Upper lobe of left lung (tissue), 6 donors: ENCODE data around the gene TANC2. TPM values are rescaled to one million over a fixed set of nuclear protein-coding genes. Genes with fewer than 3 reads are reported as not detected.
"Not testable (repeated sequence)": the region's sequence is repeated elsewhere in the genome, so short reads cannot be mapped to it uniquely, and the experiment has no call there.

Experiments used
- ATAC-seq, 2 donors: fragments of 200-7000 bp; cut with Tn5 transposase; one replicate each; pipeline ENCODE4 v1.9.1; 2022; ENCODE audit warnings: mild to moderate bottlenecking in 2 of 2, moderate library complexity in 2 of 2; ENCODE audit not compliant: low FRiP score in 2 of 2
- DNase-seq, 2 donors: peaks; one replicate each; pipeline ENCODE4 v3.0.0-alpha.2; 2019 to 2020
- H3K27ac ChIP-seq, 4 donors: fragments of 200-600 bp; sonication (generic); one replicate each; pipeline ENCODE4 v1.5.1; 2016 to 2019
- H3K27me3 ChIP-seq, 4 donors: fragments of 200-600 bp; sonication (generic); one replicate each; pipeline ENCODE4 v1.5.1; 2017 to 2019
- H3K36me3 ChIP-seq, 4 donors: fragments of 200-600 bp; sonication (generic); one replicate each; pipeline ENCODE4 v1.5.1; 2016 to 2019
- H3K4me1 ChIP-seq, 4 donors: fragments of 200-600 bp; sonication (generic); one replicate each; pipeline ENCODE4 v1.5.1; 2018 to 2019
- H3K4me3 ChIP-seq, 4 donors: fragments of 200-600 bp; sonication (generic); one replicate each; pipeline ENCODE4 v1.5.1; 2017 to 2019; ENCODE audit warnings: mild to moderate bottlenecking in 2 of 4, moderate library complexity in 1 of 4
- H3K9me3 ChIP-seq, 4 donors: fragments of 200-600 bp; sonication (generic); one replicate each; pipeline ENCODE4 v1.5.1; 2018 to 2019
- EP300 ChIP-seq, 4 donors: sonication (generic); formaldehyde crosslinking; IDR thresholded peaks; one replicate each; pipeline ENCODE4 v1.5.1; 2017; ENCODE audit warnings: antibody characterized with exemption in 4 of 4, control low read depth in 2 of 4
- POLR2A ChIP-seq, 4 donors: fragments of 450-650 bp; IDR thresholded peaks; one replicate each; pipeline ENCODE4 v1.5.1; 2016 to 2017; ENCODE audit warnings: antibody characterized with exemption in 4 of 4, mild to moderate bottlenecking in 2 of 4
- POLR2AphosphoS5 ChIP-seq, 2 donors: sonication (generic); formaldehyde crosslinking; IDR thresholded peaks; one replicate each; pipeline ENCODE4 v1.5.1; 2017; ENCODE audit warnings: antibody characterized with exemption in 2 of 2
- WGBS, 2 donors: methylation state at CpG; one replicate each; pipeline ENCODE4 v1.1.5; 2017 to 2018; 5-methylcytosine and 5-hydroxymethylcytosine counted together
- total RNA-seq, 6 donors: library from RNA; depleted of rRNA in 4 of 6; stranded (reverse); fragments of >200 nt in 4 of 6; gene quantifications; one replicate each; pipeline versions ENCODE4 v1.1.0 to v1.2.1, GENCODE V29; 2016 to 2021
- TF ChIP-seq, protein P1 (sequence below), 6 experiments: fragments of 450-650 bp in 4 of 6; fragments of 200-600 bp in 2 of 6; sonication (generic) in 2 of 6; IDR thresholded peaks; one replicate each; pipeline ENCODE4 v1.5.1; 2016 to 2019; ENCODE audit warnings: antibody characterized with exemption in 6 of 6
- donor health status: DM: no; HTN: no; CAD: no; lungs with moderate emphysema.
- donor health status: DM: no; HTN: yes; CAD: no; lungs with severe emphysema.

TANC2 gene
- total RNA-seq, 6 donors from 2014 or later, result 64.9 to 134 (median 98.4) TPM

DNA sequence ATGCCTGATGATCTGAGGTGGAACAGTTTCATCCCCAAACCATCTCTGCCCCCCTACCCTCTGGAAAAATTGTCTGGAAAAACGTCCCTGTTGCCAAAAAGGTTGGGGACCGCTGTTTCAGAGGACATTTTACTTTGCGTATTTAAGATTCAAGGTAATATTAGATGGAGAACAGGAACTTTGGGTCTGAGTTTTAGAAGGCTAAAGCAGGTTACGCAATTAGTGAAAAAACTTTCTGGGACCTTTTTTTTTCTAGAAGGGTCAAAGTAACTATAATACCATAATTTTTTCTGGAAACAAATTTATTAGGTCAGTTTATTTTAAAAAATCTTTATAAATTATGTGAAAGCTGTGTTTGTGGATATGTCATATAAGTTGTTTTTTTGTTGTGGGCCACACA is 5.8 kb downstream of the TANC2 start:
- 90 to 92% methylated on average over 4 of the region's 4 CpGs for WGBS, 2 donors
- TF ChIP-seq, protein P1, sequence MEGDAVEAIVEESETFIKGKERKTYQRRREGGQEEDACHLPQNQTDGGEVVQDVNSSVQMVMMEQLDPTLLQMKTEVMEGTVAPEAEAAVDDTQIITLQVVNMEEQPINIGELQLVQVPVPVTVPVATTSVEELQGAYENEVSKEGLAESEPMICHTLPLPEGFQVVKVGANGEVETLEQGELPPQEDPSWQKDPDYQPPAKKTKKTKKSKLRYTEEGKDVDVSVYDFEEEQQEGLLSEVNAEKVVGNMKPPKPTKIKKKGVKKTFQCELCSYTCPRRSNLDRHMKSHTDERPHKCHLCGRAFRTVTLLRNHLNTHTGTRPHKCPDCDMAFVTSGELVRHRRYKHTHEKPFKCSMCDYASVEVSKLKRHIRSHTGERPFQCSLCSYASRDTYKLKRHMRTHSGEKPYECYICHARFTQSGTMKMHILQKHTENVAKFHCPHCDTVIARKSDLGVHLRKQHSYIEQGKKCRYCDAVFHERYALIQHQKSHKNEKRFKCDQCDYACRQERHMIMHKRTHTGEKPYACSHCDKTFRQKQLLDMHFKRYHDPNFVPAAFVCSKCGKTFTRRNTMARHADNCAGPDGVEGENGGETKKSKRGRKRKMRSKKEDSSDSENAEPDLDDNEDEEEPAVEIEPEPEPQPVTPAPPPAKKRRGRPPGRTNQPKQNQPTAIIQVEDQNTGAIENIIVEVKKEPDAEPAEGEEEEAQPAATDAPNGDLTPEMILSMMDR (IDR thresholded peaks at IDR 0.05), result no peak
- no peak for TF ChIP-seq POLR2AphosphoS5 (IDR thresholded peaks at IDR 0.05)
- no peak for TF ChIP-seq POLR2A (IDR thresholded peaks at IDR 0.05)
- TF ChIP-seq EP300 (IDR thresholded peaks at IDR 0.05), result no peak
- ATAC-seq (no peak), DNase-seq (no peak)
- Histone ChIP-seq H3K4me3 (no peak overlapping the region), H3K27me3 (no peaks in the 10 kb centered on the region), H3K36me3 (no peaks in the 10 kb centered on the region), H3K9me3 (peaks cover 0 to 5% (median 2%) of the 10 kb centered on the region in 4 donors), H3K4me1 (peaks cover 11 to 22% (median 17%) of the 10 kb centered on the region in 4 donors), H3K27ac (no peak overlapping the region)

DNA sequence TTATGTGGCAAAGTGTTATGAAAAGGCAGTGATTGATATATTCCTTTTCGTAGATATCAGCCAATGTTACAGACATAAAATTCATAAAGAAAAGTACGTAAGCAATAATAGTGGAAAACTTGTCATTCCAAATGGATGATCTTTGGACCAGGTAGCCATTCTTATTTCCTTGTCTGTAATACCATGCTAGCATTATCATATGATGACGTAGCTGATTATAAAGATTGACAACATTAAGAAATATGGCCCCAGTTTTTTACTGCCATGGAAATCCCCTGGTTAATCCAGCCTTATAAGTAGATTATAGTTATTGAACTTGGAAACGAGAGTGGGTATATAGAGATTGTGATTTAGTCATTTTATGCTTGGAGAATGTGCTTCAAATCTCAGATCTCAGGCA is 8.8 kb downstream of the TANC2 start:
- Histone ChIP-seq H3K4me1 (no peaks in the 10 kb centered on the region), H3K9me3 (peaks cover 0 to 6% (median 2%) of the 10 kb centered on the region in 4 donors), H3K27me3 (no peaks in the 10 kb centered on the region), H3K27ac (no peak overlapping the region), H3K4me3 (no peak overlapping the region), H3K36me3 (no peaks in the 10 kb centered on the region)
- DNase-seq (no peak), ATAC-seq (no peak)
- WGBS, 2 donors, result 86 to 94% methylated on average over 4 of the region's 4 CpGs
- TF ChIP-seq POLR2AphosphoS5 (IDR thresholded peaks at IDR 0.05), result no peak
- no peak for TF ChIP-seq POLR2A (IDR thresholded peaks at IDR 0.05)
- TF ChIP-seq, protein P1 (IDR thresholded peaks at IDR 0.05), result no peak
- TF ChIP-seq EP300 (IDR thresholded peaks at IDR 0.05), result no peak

DNA sequence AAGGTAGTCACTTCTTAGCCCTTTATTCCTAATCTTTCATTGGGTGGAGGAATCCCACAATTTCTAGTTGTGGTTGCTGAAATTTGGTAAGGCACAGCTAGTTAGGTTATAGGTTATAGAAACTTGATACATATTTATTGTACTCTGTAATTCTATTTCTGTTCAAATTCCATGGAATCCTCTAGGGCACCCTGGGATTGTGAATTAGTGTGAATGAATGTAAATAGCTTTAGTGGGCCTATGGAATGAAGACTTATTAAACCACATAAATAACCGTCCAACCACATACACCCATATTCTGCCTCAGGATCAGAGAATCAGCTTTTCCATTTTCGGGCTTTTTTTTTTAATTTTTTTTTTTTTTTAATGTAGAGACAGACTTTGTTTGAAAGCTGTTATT is 9.2 kb downstream of the TANC2 start:
- WGBS, 2 donors, result 94 to 99% methylated on average over 2 of the region's 2 CpGs
- DNase-seq, result no peak

DNA sequence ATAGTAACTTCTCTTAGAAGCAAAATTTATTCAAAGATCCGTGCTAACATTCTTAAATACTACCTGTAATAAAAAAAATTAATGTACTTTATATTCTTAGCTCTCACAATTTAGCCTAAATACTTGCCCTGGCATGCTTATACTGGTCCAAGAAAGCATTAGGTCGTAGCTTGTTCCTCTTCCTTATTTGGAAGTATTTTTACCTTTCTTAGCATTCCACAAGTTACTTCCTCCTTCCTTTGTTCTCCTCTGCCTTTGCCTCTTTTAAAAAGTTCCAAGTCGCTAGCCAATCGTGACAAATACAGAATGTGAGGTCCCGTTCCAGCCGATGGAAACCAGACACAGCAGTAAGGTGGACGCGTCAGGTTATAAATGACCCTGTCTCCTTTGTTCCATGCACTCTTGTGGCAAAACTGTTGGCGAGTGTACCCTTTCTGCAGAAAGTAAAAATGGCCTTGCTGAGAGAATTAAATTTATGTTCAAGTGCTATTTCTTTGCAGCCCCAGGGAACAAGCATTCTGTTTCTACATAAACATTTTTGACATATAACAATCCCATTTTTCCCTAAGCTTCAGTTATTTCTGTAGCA is 10.7 kb downstream of the TANC2 start:
- not testable (repeated sequence) for H3K36me3 ChIP-seq, H3K27me3 ChIP-seq, H3K4me1 ChIP-seq, ATAC-seq, H3K27ac ChIP-seq, DNase-seq, H3K4me3 ChIP-seq, H3K9me3 ChIP-seq
- 93% methylated on average over 9 of the region's 9 CpGs for WGBS, 2 donors

More for the DNA sequence above, 9.2 kb downstream of the TANC2 start:
- H3K9me3 ChIP-seq, result peaks cover 0 to 6% (median 2%) of the 10 kb centered on the region in 4 donors
- peaks cover 0 to 2% (median 0%) of the 10 kb centered on the region in 4 donors for H3K4me1 ChIP-seq
- no peak overlapping the region for H3K27ac ChIP-seq
- no peaks in the 10 kb centered on the region for H3K27me3 ChIP-seq
- ATAC-seq, result no peak
- TF ChIP-seq POLR2A (IDR thresholded peaks at IDR 0.05) (no peak), EP300 (IDR thresholded peaks at IDR 0.05) (no peak), POLR2AphosphoS5 (IDR thresholded peaks at IDR 0.05) (no peak)
- TF ChIP-seq, protein P1 (IDR thresholded peaks at IDR 0.05), result no peak
- no peaks in the 10 kb centered on the region for H3K36me3 ChIP-seq
- no peak overlapping the region for H3K4me3 ChIP-seq

DNA sequence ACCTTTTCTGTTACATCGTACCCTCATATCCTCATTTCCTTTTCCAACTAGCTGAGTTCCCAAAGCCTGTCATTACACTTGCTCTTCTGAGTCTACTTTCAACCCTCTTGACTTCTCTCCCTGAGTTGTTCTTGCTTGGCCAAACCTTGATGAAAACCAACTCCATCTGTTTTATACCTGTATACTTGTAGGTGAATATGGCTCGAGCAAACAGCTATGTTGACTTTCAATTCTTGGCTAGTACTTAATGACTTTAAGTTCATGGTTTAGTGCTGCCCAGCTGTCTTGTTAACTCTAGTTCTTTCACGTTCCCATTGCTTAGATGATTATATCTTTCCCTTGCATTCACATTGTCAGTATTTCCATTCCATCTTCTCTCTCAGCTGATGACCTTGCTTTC is 14.8 kb downstream of the TANC2 start:
- DNase-seq, result no peak
- no peak overlapping the region for H3K27ac ChIP-seq
- WGBS, 2 donors, result 64 to 73% methylated on average over 3 of the region's 3 CpGs
- H3K4me1 ChIP-seq, result peaks cover 0 to 9% (median 0%) of the 10 kb centered on the region in 4 donors
- no peaks in the 10 kb centered on the region for H3K36me3 ChIP-seq
- H3K4me3 ChIP-seq, result no peak overlapping the region
- H3K27me3 ChIP-seq, result no peaks in the 10 kb centered on the region
- H3K9me3 ChIP-seq, result peaks cover 0 to 16% (median 5%) of the 10 kb centered on the region in 4 donors
- ATAC-seq, result no peak
- TF ChIP-seq POLR2A (IDR thresholded peaks at IDR 0.05) (no peak), POLR2AphosphoS5 (IDR thresholded peaks at IDR 0.05) (no peak), EP300 (IDR thresholded peaks at IDR 0.05) (no peak)
- TF ChIP-seq, protein P1 (IDR thresholded peaks at IDR 0.05), result no peak
